IPS-NIHi11 (cell line): ENCODE results near the gene GPR150.

Experiments
- DNase-seq: peaks from one replicate; pipeline ENCODE4 v3.0.0; 2012; ENCODE audit warnings: mixed read lengths, low spot score

GPR150 gene

DNA sequence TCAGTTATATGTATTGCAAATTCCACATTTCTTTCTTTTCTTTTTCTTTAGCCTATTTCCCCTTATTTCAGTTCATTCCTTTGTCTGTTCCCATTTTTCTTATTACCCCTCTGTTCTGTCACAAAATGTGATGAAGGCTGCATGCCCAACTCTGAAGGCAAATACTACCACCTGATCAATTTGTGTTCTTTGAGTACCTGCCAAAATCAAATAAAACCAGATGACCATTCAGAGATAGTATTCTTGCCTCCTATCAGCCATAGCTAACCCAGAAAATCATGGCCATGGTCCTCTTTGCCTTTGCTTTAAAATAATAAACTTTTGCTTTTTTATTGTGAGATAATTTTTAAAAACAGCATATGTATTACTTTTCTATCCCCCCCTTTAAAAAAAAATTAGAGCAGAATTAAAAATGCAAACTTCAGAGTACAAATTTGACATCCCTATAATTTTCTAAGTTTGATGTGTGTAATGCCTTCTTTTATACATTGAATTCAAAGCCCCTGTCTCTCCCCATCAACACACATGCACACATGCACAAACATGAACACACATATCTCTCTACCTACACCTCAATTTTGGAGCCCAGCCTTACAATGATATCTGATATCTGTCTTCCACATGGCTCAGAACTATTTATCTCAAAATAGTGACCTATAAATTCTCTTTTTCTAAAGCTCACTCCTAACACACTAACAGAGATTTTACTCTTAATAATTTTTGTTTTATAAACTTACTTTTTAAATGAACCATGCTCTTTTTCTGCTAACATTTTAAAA, 30.1 kb downstream of the GPR150 start:
- no peak for DNase-seq

DNA sequence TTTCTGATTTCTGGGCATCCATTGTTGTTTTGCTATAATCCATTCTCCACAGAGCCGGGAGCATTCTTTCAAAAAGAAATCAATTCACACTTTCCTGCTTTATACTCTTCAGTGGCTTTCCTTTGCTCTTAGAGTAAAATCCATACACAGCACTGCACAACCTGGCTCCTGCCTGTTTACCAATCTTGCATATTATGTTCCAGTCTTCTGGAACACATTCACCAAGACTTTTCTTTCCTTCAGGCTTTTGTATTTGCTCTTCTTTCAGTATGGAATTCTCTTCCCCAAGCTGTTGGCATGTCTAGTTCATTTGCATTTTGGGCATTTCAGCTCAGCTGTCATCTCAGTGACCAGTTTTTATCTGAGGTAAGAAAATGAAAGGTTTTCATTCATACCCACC, 33.0 kb downstream of the GPR150 start:
- DNase-seq = no peak

DNA sequence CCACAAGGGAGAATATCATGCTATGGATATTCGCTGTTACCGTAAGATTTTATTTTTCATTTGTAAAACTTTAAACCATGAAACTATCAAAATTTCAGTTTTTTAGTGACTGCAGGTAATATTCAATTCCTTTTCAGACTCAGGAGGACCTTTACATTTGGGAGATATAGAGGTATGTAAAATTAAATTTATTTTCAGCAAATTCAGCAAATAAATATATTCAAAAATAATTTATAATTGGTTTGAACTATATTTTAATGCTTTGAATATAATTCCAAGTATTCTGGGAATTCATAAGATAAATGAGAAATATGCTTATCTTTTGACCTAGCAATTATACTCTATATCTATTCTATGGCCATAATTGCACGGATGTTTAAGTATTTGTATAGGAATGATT, 34.3 kb downstream of the GPR150 start:
- no peak for DNase-seq

DNA sequence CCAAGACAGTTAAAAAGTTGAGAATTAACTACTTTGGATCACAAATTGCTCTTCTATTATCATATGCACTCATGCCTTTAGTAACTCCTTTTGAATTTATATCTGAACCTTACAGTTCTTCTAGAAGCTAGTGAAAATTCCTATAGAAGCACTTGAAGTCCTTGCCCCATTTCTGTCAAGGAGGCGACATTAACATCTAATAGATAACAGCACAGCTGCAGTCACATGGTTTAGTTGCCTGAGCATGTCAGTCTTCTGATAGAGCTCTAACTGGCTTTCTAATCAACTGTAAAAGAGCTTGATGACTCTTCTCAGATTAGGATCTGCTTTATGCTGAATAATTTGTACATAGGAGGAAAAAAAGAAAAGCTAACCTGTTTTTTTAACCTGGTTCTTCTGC, 35.7 kb downstream of the GPR150 start:
- DNase-seq = no peak

DNA sequence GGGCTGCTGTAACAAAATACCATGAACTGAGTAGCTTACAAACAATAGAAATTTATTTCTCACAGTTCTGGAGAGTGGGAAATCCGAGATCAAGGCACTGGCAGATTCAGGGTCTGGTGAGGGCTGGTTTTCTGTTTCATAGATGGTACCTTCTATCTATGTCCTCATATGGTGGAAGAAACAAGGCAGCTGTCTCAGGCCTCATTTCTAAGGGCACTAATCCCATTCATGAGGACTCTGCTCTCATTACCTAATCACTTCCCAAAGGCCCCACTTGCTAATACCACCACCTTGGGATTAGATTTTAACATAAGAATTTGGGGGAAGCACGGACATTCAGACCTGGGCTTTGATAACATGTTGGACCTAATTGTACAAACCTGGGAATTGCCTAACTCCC, 40.2 kb downstream of the GPR150 start:
- DNase-seq = no peak

DNA sequence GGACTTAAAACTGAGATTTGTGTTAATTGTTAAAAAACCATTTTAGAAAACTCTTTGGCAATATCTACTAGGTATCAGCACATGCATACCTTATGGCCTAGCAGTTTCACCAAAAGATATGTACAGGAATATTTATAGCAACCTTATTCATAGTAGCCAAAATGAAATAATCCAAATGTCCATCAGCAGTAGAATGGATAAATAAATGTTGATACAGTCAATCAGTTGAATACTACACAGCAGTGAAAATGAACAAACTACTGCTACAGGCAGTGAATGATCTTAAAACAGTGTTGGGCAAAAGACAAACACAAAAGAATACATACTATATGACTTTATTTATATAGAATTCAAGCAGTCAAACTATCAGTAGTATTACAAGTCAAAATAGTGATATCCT, 43.1 kb downstream of the GPR150 start:
- no peak for DNase-seq

DNA sequence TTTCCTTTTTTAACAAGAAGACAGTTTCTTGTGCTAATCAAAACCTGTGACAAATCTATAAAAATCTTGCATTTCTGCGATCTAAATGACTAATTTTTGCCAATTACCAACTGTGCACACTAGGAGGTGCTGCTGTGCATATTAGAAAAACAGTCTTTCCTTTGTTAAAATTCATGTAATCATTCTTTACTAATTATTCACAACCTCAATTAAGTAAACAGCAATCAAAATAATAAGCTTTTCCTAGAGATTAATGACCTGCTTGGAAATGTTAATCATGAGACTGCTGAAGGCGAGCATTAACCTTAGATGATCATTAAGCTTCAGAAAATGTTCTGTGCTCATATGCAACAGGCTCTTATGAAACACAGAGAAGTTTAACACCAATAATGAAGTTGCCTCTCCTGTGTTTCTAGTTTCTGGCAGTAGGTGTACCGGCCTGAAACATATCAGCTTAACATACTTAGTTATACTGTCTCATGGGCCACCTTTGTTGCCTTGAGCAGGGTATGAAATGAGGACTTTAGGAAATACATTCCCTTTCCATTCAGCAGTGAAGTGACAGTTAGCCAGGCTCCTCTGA, 44.4 kb downstream of the GPR150 start:
- no peak for DNase-seq

DNA sequence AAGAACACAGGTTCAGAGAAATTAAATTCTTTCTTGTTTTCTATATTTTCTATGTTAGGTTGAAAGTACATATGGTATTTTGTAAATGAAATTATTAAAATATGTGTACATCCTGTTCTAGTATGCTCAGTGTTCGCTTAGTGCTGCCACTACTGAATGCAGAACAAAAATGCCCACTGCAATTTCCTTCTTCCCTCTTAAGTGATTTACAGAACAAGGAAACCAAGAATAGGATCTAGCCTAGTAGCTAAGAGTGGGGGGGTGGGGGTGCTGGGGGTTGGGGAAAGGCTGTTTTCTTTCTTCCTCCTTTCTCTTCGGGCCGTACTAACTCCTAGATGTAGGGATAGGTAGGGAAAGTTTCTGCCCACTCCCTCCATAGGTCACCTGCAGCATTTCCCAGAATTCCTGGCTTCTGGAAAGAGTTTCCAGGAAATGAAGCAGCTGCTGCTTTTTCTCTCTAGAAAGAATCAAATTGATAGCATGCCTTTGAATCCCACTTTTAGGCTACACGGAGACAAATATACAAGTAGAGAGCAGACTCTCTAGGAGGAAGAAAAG, 47.3 kb downstream of the GPR150 start:
- no peak for DNase-seq

DNA sequence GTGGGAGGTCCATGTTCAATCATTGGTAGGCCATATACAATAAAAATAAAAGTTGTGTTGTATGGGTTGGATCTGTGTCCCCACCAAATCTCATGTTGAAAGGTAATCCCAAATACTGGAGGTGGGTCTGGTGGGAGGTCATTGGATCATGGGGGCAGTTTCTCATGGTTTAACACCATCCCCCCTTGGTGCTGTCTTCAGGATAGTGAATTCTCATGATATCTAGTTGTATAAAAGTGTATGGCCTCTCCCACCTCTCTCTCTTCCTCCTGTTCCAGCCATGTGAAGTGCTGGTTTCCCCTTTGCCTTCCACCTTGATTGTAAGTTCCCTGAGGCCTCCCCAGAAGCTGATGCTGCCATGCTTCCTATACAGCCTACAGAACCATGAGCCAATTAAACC, 47.8 kb downstream of the GPR150 start:
- DNase-seq = no peak

DNA sequence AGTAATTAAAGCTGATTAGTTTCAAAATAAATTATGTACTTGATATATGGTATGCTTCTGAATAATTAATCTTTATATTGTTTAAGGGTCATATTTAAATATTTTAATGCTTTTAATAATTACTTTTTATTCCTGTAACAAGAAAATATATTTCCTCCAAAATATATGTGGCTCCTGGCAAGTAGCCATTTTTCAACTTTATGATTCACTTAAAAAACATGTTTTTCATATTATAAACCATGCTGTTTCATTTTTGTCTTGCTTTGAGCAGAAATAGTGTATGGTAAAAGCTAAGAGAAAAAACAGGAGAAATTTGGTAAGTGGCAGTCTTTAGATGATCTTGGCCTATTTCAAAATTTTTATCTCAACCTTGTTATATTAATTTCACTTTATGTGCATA, 48.3 kb downstream of the GPR150 start:
- DNase-seq = no peak

DNA sequence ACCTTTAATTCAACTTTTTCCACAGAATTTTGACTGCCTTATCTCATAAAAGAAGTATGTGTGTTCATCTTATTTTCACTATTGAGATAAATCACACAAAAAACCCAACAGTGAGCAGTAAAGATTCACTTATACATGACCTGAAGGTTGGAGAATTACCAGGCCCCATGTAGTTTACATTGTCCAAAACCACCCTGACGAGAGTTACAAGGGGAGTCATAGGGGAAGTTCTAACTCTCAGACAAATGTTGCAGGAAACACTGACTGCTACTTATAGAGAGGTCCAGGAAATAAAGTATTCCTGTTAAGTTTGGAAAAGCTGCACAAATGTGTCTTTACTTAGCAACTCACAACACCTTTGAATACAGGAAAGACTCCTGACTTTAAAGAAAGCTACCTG, 48.8 kb downstream of the GPR150 start:
- DNase-seq = no peak

DNA sequence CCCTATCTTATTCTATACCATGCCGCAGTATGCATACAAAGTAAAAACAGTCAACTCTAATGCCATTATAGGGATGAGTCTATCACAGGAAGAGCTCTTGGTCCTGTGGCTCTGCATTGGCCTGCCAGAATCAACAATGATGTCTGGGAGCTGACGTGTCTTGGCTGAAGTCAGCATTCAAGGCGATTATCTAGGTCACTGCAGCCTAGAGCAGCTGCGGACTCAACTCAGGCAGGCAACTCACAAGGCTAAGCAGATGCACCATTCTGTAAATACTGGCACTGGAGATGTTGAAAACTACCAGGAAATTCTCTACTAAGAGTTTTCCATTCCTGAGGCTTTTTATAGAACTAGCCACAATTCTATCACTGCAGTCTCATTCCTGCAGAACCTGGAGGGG, 49.7 kb downstream of the GPR150 start:
- no peak for DNase-seq

DNA sequence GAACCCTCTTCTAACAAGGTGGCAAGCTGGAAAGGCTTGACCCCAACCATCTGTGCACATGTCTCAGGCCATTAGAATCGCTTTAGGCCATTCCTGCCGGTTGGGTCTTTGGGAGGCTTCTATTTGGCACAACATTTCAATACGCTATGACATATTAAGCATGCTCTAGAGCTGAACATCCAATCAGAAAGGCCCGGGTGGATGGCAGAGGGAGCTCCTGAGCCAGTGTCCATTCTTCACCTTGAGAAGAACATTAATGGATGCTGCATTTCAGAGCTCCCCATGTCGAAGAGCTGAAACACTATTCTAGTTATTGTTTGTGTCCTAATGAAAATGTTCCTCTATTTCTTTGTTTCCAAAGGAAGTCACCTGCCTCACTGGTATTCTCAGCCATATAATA, 50.1 kb downstream of the GPR150 start:
- DNase-seq = no peak

DNA sequence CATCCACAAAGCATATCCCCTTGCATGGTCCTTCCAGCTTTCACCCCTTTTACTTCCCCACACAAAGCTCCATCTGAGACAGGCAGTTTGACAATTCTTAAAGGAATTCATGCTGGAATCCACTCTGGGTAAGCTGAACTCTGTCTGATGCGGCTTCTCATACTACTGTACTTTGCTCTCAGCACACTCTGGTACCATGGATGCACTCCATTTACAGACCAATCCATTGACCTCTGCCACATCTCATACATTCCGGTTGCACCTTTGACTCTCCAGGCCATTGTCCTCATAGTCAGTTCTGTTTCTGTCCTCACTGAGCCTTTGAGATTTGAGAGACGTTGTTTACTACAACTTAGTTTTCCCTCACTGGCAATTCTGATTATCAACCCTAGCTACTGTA, 50.7 kb downstream of the GPR150 start:
- no peak for DNase-seq
